Naive thymus-derived CD8-positive, alpha-beta T cell (primary cell): Measurements from ENCODE around the gene FMN1. TPM values are rescaled to one million over a fixed set of nuclear protein-coding genes. Genes with fewer than 3 reads are reported as not detected.

Experiments used
- ATAC-seq, 2 donors: fragments of 150-1000 bp; cut with Tn5 transposase in 1 of 2; sonication (Bioruptor Pico), chemical (Tn5 transposase) in 1 of 2; 1 replicate in 1 of 2; 2 replicates in 1 of 2; pipeline ENCODE4 v1.10.0; 2021; ENCODE audit warnings: mild to moderate bottlenecking in 2 of 2, moderate library complexity in 2 of 2
- POLR2A ChIA-PET: fragments of 350-600 bp; sonication (Branson Sonifier 250); formaldehyde crosslinking; loops from one replicate; lab custom pipeline; 2021; ENCODE audit warnings: antibody characterized with exemption; lab: Charles Lee
- DNase-seq, 10 donors: peaks; one replicate each; pipeline versions ENCODE4 v3.0.0 to v3.0.0-alpha.2; 2020 to 2022
- H3K27ac Mint-ChIP-seq, 10 donors: one replicate each; pipeline ENCODE4 v1.8.0; 2020 to 2022; ENCODE audit warnings: mild to moderate bottlenecking in 10 of 10, mixed read lengths in 10 of 10, moderate library complexity in 4 of 10, inconsistent platforms in 1 of 10
- H3K27me3 Mint-ChIP-seq, 5 donors: one replicate each; pipeline ENCODE4 v1.8.0; 2021 to 2022; ENCODE audit warnings: mixed read lengths in 5 of 5
- H3K36me3 Mint-ChIP-seq, 3 donors: one replicate each; pipeline ENCODE4 v1.8.0; 2020 to 2022; ENCODE audit warnings: mixed read lengths in 3 of 3, mild to moderate bottlenecking in 2 of 3, inconsistent platforms in 1 of 3
- H3K4me1 Mint-ChIP-seq, 4 donors: one replicate each; pipeline ENCODE4 v1.8.0; 2021 to 2022; ENCODE audit warnings: mixed read lengths in 4 of 4
- H3K4me3 Mint-ChIP-seq, 10 donors: one replicate each; pipeline ENCODE4 v1.8.0; 2020 to 2022; ENCODE audit warnings: mild to moderate bottlenecking in 10 of 10, mixed read lengths in 10 of 10, moderate library complexity in 6 of 10, inconsistent platforms in 1 of 10
- H3K9me3 Mint-ChIP-seq, 9 donors: one replicate each; pipeline ENCODE4 v1.8.0; 2020 to 2022; ENCODE audit warnings: mixed read lengths in 9 of 9, mild to moderate bottlenecking in 3 of 9, inconsistent platforms in 1 of 9, moderate library complexity in 1 of 9
- polyA plus RNA-seq, 3 donors: library from polyadenylated mRNA; unstranded; fragments of 300-500 nt; fragmentation: Illumina TruSeq; gene quantifications; one replicate each; pipeline ENCODE4 v1.2.3, GENCODE V29; 2021
- total RNA-seq, 8 experiments: library from RNA in 2 of 8; stranded (reverse) in 2 of 8; gene quantifications; one replicate each; pipeline ENCODE4 v1.2.3 and lab custom pipeline; 2021 to 2026

Gene FMN1
- total and polyA plus RNA-seq, 5 experiments from 2014 or later, result 0.19 to 0.42 (median 0.21) TPM; not detected in 2

DNA sequence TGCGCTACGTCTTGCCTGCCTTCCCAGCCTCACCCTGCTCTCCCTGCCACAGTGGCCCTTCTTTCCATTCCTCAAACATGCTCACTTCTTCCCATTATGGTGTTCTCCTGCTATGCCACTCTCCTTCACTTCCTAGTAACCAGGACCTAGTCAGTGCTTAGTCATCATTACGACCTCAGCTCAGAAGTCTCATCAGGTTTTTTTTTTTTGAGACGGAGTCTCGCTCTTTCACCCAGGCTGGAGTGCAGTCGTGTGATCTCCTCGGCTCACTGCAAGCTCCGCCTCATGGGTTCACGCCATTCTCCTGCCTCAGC lies 327.2 kb downstream of the FMN1 start:
- POLR2A ChIA-PET, result no interaction called here

GRCh38 chr15:32866454-32867312 lies 327.8 kb downstream of the FMN1 start:
- no peak for DNase-seq
- POLR2A ChIA-PET, result no interaction called here
- H3K27me3 Mint-ChIP-seq, result no peaks in the 10 kb centered on the region
- no peak for ATAC-seq
- H3K36me3 Mint-ChIP-seq, result peaks cover 0 to 15% (median 0%) of the 10 kb centered on the region in 3 donors
- peaks cover 0 to 13% (median 4%) of the 10 kb centered on the region in 4 donors for H3K4me1 Mint-ChIP-seq
- no peaks in the 10 kb centered on the region for H3K9me3 Mint-ChIP-seq
- H3K4me3 Mint-ChIP-seq, result no peak overlapping the region
- H3K27ac Mint-ChIP-seq, result peak overlapping the region in 1 of 10 donors; percentile 18

More for the DNA sequence above, 327.2 kb downstream of the FMN1 start:
- DNase-seq (no peak), ATAC-seq (no peak)
- Mint-ChIP-seq H3K36me3 (peaks cover 0 to 16% (median 0%) of the 10 kb centered on the region in 3 donors), H3K4me1 (peaks cover 0 to 13% (median 2%) of the 10 kb centered on the region in 4 donors), H3K27me3 (no peaks in the 10 kb centered on the region), H3K27ac (peak overlapping the region in 1 of 10 donors; percentile 18), H3K9me3 (no peaks in the 10 kb centered on the region), H3K4me3 (no peak overlapping the region)

DNA sequence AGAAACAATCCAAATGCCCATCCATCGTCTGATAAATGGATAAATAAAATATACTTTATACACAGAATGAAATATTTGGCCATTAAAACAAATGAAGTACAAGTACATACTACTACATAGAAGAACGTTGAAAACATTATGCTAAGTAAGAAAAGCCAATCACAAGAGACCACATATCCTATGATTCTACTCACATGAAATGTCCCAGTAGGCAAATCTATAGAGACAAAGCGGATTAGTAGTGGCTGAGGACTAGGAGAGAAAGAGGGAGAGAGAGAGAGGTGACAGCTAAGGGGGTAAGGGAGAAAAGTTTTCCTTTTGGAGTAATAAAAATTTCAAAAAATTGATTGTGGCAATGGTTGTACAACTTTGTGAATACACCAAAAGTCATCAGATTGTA lies 329.7 kb downstream of the FMN1 start:
- no peak overlapping the region for H3K27ac Mint-ChIP-seq
- no peaks in the 10 kb centered on the region for H3K9me3 Mint-ChIP-seq
- H3K4me3 Mint-ChIP-seq, result no peak overlapping the region
- H3K36me3 Mint-ChIP-seq, result peaks cover 0 to 8% (median 0%) of the 10 kb centered on the region in 3 donors
- H3K4me1 Mint-ChIP-seq, result peaks cover 0 to 13% (median 4%) of the 10 kb centered on the region in 4 donors
- ATAC-seq (no peak), DNase-seq (no peak)
- POLR2A ChIA-PET, result no interaction called here
- no peaks in the 10 kb centered on the region for H3K27me3 Mint-ChIP-seq

DNA sequence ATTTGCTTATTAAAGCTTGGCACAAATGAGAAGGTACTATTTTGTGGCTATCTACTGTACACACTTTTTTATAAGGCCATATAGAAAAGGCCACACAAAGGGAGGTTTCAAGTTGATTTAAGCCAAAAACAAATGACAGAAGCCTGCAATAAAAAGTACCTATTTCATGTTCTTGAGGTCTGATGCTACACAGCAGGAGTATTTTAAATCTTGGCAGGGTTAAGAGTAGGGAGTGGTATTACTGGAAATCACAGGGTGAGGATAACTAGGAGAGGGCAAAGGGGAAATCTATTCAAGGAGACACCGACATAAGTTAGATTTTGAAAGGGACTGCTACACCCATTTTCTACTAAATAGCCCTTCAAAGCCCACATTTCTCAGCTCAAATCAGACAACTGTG lies 330.5 kb downstream of the FMN1 start:
- peaks cover 0 to 9% (median 4%) of the 10 kb centered on the region in 4 donors for H3K4me1 Mint-ChIP-seq
- no peaks in the 10 kb centered on the region for H3K9me3 Mint-ChIP-seq
- POLR2A ChIA-PET, result no interaction called here
- no peaks in the 10 kb centered on the region for H3K27me3 Mint-ChIP-seq
- no peak overlapping the region for H3K27ac Mint-ChIP-seq
- DNase-seq (no peak), ATAC-seq (no peak)
- peaks cover 0 to 4% (median 0%) of the 10 kb centered on the region in 3 donors for H3K36me3 Mint-ChIP-seq
- H3K4me3 Mint-ChIP-seq, result no peak overlapping the region

GRCh38 chr15:32861761-32862160 lies 332.8 kb downstream of the FMN1 start:
- no peak for DNase-seq
- Mint-ChIP-seq H3K4me3 (no peak overlapping the region), H3K27me3 (no peaks in the 10 kb centered on the region), H3K36me3 (peaks cover 0 to 12% (median 0%) of the 10 kb centered on the region in 3 donors), H3K9me3 (no peaks in the 10 kb centered on the region), H3K4me1 (peaks cover 0 to 9% (median 4%) of the 10 kb centered on the region in 4 donors), H3K27ac (no peak overlapping the region)
- no peak for ATAC-seq
- POLR2A ChIA-PET, result no interaction called here

- no peak overlapping the region for H3K4me3 Mint-ChIP-seq
- POLR2A ChIA-PET, result no interaction called here
- H3K4me1 Mint-ChIP-seq, result peaks cover 0 to 8% (median 4%) of the 10 kb centered on the region in 4 donors
- DNase-seq (no peak), ATAC-seq (no peak)
- no peaks in the 10 kb centered on the region for H3K27me3 Mint-ChIP-seq
- no peaks in the 10 kb centered on the region for H3K9me3 Mint-ChIP-seq
- H3K36me3 Mint-ChIP-seq, result peaks cover 0 to 13% (median 0%) of the 10 kb centered on the region in 3 donors
- H3K27ac Mint-ChIP-seq, result no peak overlapping the region
Observed at GRCh38 chr15:32861174-32861573, 333.3 kb downstream of the FMN1 start.

GRCh38 chr15:32859996-32860395 lies 334.5 kb downstream of the FMN1 start:
- no peak overlapping the region for H3K4me3 Mint-ChIP-seq
- peaks cover 0 to 16% (median 0%) of the 10 kb centered on the region in 3 donors for H3K36me3 Mint-ChIP-seq
- DNase-seq, result no peak
- H3K4me1 Mint-ChIP-seq, result peaks cover 0 to 8% (median 4%) of the 10 kb centered on the region in 4 donors
- H3K27ac Mint-ChIP-seq, result no peak overlapping the region
- H3K9me3 Mint-ChIP-seq, result no peaks in the 10 kb centered on the region
- POLR2A ChIA-PET, result no interaction called here
- ATAC-seq, result no peak
- no peaks in the 10 kb centered on the region for H3K27me3 Mint-ChIP-seq

DNA sequence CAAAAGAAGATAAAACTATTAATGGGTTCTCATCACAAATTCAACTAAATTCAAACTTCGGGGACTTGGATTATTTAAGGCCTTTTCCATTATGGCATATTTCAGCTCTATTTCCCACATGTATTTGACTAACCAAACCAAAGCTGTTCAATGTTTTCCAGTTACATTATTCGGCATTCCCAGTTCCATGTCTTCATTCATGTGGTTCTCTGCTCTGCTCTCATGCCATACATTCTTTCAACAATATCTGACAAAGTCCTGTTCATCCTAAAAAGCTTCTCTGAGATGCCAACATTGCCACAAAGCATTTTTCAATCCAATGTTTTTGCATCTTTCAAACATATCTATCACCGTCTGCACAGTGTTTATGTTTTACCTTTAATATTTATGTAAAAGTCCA lies 335.3 kb downstream of the FMN1 start:
- peaks cover 0 to 22% (median 0%) of the 10 kb centered on the region in 3 donors for H3K36me3 Mint-ChIP-seq
- peaks cover 0 to 7% (median 2%) of the 10 kb centered on the region in 4 donors for H3K4me1 Mint-ChIP-seq
- ATAC-seq (no peak), DNase-seq (no peak)
- H3K27ac Mint-ChIP-seq, result no peak overlapping the region
- no peak overlapping the region for H3K4me3 Mint-ChIP-seq
- POLR2A ChIA-PET, result no interaction called here
- H3K27me3 Mint-ChIP-seq, result no peaks in the 10 kb centered on the region
- no peaks in the 10 kb centered on the region for H3K9me3 Mint-ChIP-seq

DNA sequence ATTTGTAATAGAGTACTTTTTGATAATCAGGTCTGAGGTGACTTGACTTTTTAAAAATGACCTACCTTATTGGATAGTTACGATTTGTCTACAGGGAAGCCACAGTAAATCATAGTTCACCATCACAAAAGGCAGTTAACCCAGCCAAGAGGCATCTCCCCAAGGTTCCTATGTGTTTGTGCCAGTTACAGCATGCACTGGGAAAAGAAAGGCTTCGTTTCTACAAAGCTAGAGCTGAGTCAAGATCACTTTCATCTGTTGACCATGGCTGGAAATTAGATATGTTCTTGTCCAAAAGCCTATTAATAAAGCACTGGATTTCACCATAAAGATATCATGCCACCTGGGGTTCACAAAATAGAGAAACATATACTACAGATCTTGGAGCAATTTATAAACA lies 336.8 kb downstream of the FMN1 start:
- Mint-ChIP-seq H3K27ac (no peak overlapping the region), H3K36me3 (peaks cover 0 to 28% (median 0%) of the 10 kb centered on the region in 3 donors), H3K27me3 (peaks cover 0 to 2% (median 0%) of the 10 kb centered on the region in 5 donors), H3K4me1 (peaks cover 0 to 4% (median 0%) of the 10 kb centered on the region in 4 donors), H3K4me3 (no peak overlapping the region), H3K9me3 (no peaks in the 10 kb centered on the region)
- DNase-seq (no peak), ATAC-seq (no peak)
- POLR2A ChIA-PET, result no interaction called here

GRCh38 chr15:32856753-32857152 lies 337.8 kb downstream of the FMN1 start:
- Mint-ChIP-seq H3K36me3 (peaks cover 0 to 30% (median 0%) of the 10 kb centered on the region in 3 donors), H3K9me3 (no peaks in the 10 kb centered on the region), H3K4me1 (peaks cover 0 to under 1% (median 0%) of the 10 kb centered on the region in 4 donors), H3K27ac (no peak overlapping the region), H3K27me3 (peaks cover 0 to 4% (median 0%) of the 10 kb centered on the region in 5 donors), H3K4me3 (no peak overlapping the region)
- ATAC-seq, result no peak
- no peak for DNase-seq
- POLR2A ChIA-PET, result no interaction called here

- no peak overlapping the region for H3K4me3 Mint-ChIP-seq
- H3K4me1 Mint-ChIP-seq, result no peaks in the 10 kb centered on the region
- H3K27ac Mint-ChIP-seq, result no peak overlapping the region
- H3K27me3 Mint-ChIP-seq, result peaks cover 0 to 6% (median 0%) of the 10 kb centered on the region in 5 donors
- H3K36me3 Mint-ChIP-seq, result peaks cover 0 to 30% (median 0%) of the 10 kb centered on the region in 3 donors
- DNase-seq, result no peak
- H3K9me3 Mint-ChIP-seq, result no peaks in the 10 kb centered on the region
- POLR2A ChIA-PET, result no interaction called here
- no peak for ATAC-seq
Observed at GRCh38 chr15:32855942-32856341, 338.6 kb downstream of the FMN1 start.

- Mint-ChIP-seq H3K4me1 (no peaks in the 10 kb centered on the region), H3K27ac (no peak overlapping the region), H3K27me3 (peaks cover 0 to 6% (median 0%) of the 10 kb centered on the region in 5 donors), H3K36me3 (peaks cover 0 to 36% (median 0%) of the 10 kb centered on the region in 3 donors), H3K4me3 (no peak overlapping the region), H3K9me3 (no peaks in the 10 kb centered on the region)
- no peak for ATAC-seq
- DNase-seq, result no peak
- POLR2A ChIA-PET, result no interaction called here
Observed at GRCh38 chr15:32853592-32853991, 340.9 kb downstream of the FMN1 start.

GRCh38 chr15:32852771-32853170 lies 341.7 kb downstream of the FMN1 start:
- H3K4me1 Mint-ChIP-seq, result no peaks in the 10 kb centered on the region
- H3K27ac Mint-ChIP-seq, result no peak overlapping the region
- no peaks in the 10 kb centered on the region for H3K9me3 Mint-ChIP-seq
- POLR2A ChIA-PET, result no interaction called here
- peaks cover 0 to 40% (median 4%) of the 10 kb centered on the region in 3 donors for H3K36me3 Mint-ChIP-seq
- ATAC-seq (no peak), DNase-seq (no peak)
- H3K4me3 Mint-ChIP-seq, result no peak overlapping the region
- peaks cover 0 to 6% (median 0%) of the 10 kb centered on the region in 5 donors for H3K27me3 Mint-ChIP-seq
